ENCODE results near the gene RALGAPA2. TPM values are rescaled to one million over a fixed set of nuclear protein-coding genes. Genes with fewer than 3 reads are reported as not detected.

Gene RALGAPA2
- total and polyA plus RNA-seq, 2 of the 13 experiments (the other 11 are each of a cell fraction or from before 2014, with no cell fraction given) = 13.8 to 17.7 TPM

DNA sequence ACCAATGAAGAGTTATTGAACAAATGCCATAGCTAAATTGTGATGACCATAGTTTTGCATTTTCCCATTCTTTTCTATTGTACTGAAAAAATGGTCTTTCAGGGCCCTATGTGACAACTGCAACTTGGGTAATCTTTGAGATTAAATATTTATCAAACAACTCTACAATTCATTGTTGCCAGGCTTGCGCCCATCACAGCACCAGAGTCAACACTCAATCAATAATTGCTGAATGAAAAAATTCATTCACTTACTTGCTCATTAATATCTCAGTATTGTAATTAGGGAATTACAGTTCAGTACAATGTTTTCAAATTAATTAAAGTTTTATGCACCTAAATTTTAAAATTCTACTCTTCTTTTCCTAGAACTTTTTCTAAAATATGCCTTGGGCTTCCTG, 7.7 kb upstream of the RALGAPA2 start (continued):
- TF ChIP-seq SIX4 (CRISPR knock-in tag; IDR thresholded peaks at IDR 0.05) (no peak), MEF2D (CRISPR knock-in tag; IDR thresholded peaks at IDR 0.05) (no peak), ZFX (CRISPR knock-in tag; IDR thresholded peaks at IDR 0.05; ENCODE audit: low read depth) (no peak), ZMAT3 (CRISPR knock-in tag; conservative IDR thresholded peaks at IDR 0.05) (no peak), SRSF1 (optimal IDR thresholded peaks at IDR 0.05; ENCODE audit: low read depth, low read length) (no peak)

DNA sequence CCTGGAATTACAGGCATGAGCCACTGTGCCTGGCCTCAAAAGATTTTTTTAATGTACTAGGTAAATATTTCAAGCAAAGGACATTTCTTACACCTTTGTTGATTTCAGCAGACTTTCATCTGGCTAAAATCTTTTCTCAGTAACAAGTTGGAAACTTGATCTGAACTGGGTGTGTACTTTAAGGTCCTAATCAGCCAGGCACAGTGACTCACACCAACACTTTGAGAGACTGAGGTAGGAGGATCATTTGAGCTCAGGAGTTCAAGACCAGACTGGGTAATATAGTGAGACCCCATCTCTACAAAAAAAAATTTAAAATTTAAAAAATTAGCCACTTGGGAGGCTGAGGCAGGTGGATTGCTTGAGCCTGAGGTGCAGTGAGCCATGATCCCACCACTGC, 7.0 kb upstream of the RALGAPA2 start:
- Histone ChIP-seq H3K4me3 (replicated peaks in 1 of 3; ENCODE audit: insufficient read depth in 1 of 3, low read depth in 2 of 3, low read length in 3 of 3) (no peak overlapping the region), H3K36me3 (replicated peaks in 1 of 2; ENCODE audit: control insufficient read depth in 1 of 2, insufficient read depth in 2 of 2, low read length in 2 of 2) (no peaks in the 10 kb centered on the region), H4K20me1 (ENCODE audit: insufficient read depth, low read length) (no peaks in the 10 kb centered on the region), H3K27me3 (ENCODE audit: control insufficient read depth in 1 of 2, insufficient read depth in 2 of 2, low read length in 2 of 2) (no peaks in the 10 kb centered on the region), H3K4me2 (ENCODE audit: low read depth, low read length) (no peak overlapping the region), H3K79me2 (ENCODE audit: insufficient read depth, low read length) (no peaks in the 10 kb centered on the region), H3K27ac (ENCODE audit: extremely low read length, insufficient read depth, low read length) (no peak overlapping the region), H3K9me3 (ENCODE audit: low read length) (no peaks in the 10 kb centered on the region), H2AFZ (ENCODE audit: low read length) (no peak overlapping the region), H3K9ac (ENCODE audit: insufficient read depth, low read depth, low read length) (no peak overlapping the region), H3K4me1 (ENCODE audit: insufficient read depth, low read length) (0 out of 2 replicates have a peak, but pooled peaks cover 6% of the 10 kb centered on the region)
- ATAC-seq (no peak), FAIRE-seq (no peak), DNase-seq (ENCODE audit: low spot score) (no peak)
- in situ Hi-C loops (cut with HindIII; ENCODE audit: extremely low pct_ligation_motif_present, low pct_unique_long_range_greater_than_20kb) (no loop called here), intact Hi-C loops (cut with micrococcal nuclease; ENCODE audit: unreplicated experiment) (no loop called here)
- CTCF ChIA-PET (ENCODE audit: low intra/inter-chr PET ratio, low total read pairs) = no interaction called here
- POLR2A ChIA-PET = no interaction called here
- no TSS peak for BruUV-seq (replicated peaks)
- TF ChIP-seq RFX5 (IDR thresholded peaks at IDR 0.05; ENCODE audit: low read depth, low read length) (no peak), ZBTB2 (CRISPR knock-in tag; IDR thresholded peaks at IDR 0.05; ENCODE audit: low read depth) (no peak), THYN1 (CRISPR knock-in tag; IDR thresholded peaks at IDR 0.05; ENCODE audit: borderline replicate concordance, low read depth) (no peak), ZNF160 (CRISPR knock-in tag; IDR thresholded peaks at IDR 0.05) (no peak), JUND (CRISPR knock-in tag; IDR thresholded peaks at IDR 0.05) (no peak), TBL1XR1 (IDR thresholded peaks at IDR 0.05; ENCODE audit: borderline replicate concordance, low read length, partially characterized antibody) (no peak), ZNF788 (CRISPR knock-in tag; IDR thresholded peaks at IDR 0.05; ENCODE audit: borderline replicate concordance) (no peak), KLF16 (CRISPR knock-in tag; IDR thresholded peaks at IDR 0.05) (no peak), ZC3H4 (CRISPR knock-in tag; IDR thresholded peaks at IDR 0.05; ENCODE audit: borderline replicate concordance) (no peak), ZNF124 (CRISPR knock-in tag; IDR thresholded peaks at IDR 0.05) (no peak), NPAS2 (CRISPR knock-in tag; IDR thresholded peaks at IDR 0.05; ENCODE audit: borderline replicate concordance) (no peak), MBD4 (IDR thresholded peaks at IDR 0.05; ENCODE audit: borderline replicate concordance, low read length) (no peak)
- TF ChIP-seq, protein P1, sequence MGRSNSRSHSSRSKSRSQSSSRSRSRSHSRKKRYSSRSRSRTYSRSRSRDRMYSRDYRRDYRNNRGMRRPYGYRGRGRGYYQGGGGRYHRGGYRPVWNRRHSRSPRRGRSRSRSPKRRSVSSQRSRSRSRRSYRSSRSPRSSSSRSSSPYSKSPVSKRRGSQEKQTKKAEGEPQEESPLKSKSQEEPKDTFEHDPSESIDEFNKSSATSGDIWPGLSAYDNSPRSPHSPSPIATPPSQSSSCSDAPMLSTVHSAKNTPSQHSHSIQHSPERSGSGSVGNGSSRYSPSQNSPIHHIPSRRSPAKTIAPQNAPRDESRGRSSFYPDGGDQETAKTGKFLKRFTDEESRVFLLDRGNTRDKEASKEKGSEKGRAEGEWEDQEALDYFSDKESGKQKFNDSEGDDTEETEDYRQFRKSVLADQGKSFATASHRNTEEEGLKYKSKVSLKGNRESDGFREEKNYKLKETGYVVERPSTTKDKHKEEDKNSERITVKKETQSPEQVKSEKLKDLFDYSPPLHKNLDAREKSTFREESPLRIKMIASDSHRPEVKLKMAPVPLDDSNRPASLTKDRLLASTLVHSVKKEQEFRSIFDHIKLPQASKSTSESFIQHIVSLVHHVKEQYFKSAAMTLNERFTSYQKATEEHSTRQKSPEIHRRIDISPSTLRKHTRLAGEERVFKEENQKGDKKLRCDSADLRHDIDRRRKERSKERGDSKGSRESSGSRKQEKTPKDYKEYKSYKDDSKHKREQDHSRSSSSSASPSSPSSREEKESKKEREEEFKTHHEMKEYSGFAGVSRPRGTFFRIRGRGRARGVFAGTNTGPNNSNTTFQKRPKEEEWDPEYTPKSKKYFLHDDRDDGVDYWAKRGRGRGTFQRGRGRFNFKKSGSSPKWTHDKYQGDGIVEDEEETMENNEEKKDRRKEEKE (IDR thresholded peaks at IDR 0.05) = no peak

Measured in HepG2 (cell line).